Naive thymus-derived CD4-positive, alpha-beta T cell (primary cell): Measurements from ENCODE around the gene B3GALT5. TPM values are rescaled to one million over a fixed set of nuclear protein-coding genes. Genes with fewer than 3 reads are reported as not detected.

Experiments
- ATAC-seq: fragments of 150-1000 bp; cut with Tn5 transposase; 2 replicates; pipeline ENCODE4 v1.10.0; 2021; ENCODE audit warnings: mild to moderate bottlenecking, moderate library complexity
- CTCF ChIA-PET: fragments of 350-600 bp; sonication (Branson Sonifier 250); formaldehyde crosslinking; loops from one replicate; lab custom pipeline; 2021; ENCODE audit warnings: antibody characterized with exemption; lab: Charles Lee
- POLR2A ChIA-PET: fragments of 350-600 bp; sonication (Branson Sonifier 250); formaldehyde crosslinking; loops from one replicate; lab custom pipeline; 2021; ENCODE audit warnings: antibody characterized with exemption, inconsistent platforms; lab: Charles Lee
- DNase-seq, 9 donors: peaks; one replicate each; pipeline versions ENCODE4 v3.0.0 to v3.0.0-alpha.2; 2020 to 2022; ENCODE audit warnings: mixed read lengths in 1 of 9
- H3K27ac ChIP-seq: one replicate; pipeline ENCODE4 v1.7.0; 2013; ENCODE audit warnings: mild to moderate bottlenecking, low read depth, low read length, moderate library complexity
- H3K27me3 ChIP-seq, 2 donors: one replicate each; pipeline ENCODE4 v1.7.0; 2013; ENCODE audit warnings: low read length in 2 of 2, mild to moderate bottlenecking in 2 of 2, moderate library complexity in 2 of 2; ENCODE audit not compliant: control insufficient read depth in 2 of 2, insufficient read depth in 2 of 2
- H3K36me3 ChIP-seq, 3 experiments: 1 replicate in 2 of 3; 2 replicates in 1 of 3; pipeline ENCODE4 v1.7.0; 2013; ENCODE audit warnings: low read length in 3 of 3, mild to moderate bottlenecking in 3 of 3, moderate library complexity in 1 of 3; ENCODE audit not compliant: insufficient read depth in 3 of 3, control insufficient read depth in 2 of 3
- H3K4me1 ChIP-seq, 2 donors: one replicate each; pipeline ENCODE4 v1.7.0; 2013; ENCODE audit warnings: low read length in 2 of 2, mild to moderate bottlenecking in 2 of 2, moderate library complexity in 1 of 2; ENCODE audit not compliant: control insufficient read depth in 2 of 2, insufficient read depth in 2 of 2
- H3K4me3 ChIP-seq: 2 replicates; pipeline ENCODE4 v1.7.0; 2013; ENCODE audit warnings: mild to moderate bottlenecking, low read length
- H3K9me3 ChIP-seq, 3 experiments: 1 replicate in 2 of 3; 2 replicates in 1 of 3; pipeline ENCODE4 v1.7.0; 2013; ENCODE audit warnings: low read length in 3 of 3; ENCODE audit not compliant: control insufficient read depth in 2 of 3
- H3K27ac Mint-ChIP-seq, 9 donors: one replicate each; pipeline ENCODE4 v1.8.0; 2020 to 2022; ENCODE audit warnings: mixed read lengths in 9 of 9, mild to moderate bottlenecking in 8 of 9, moderate library complexity in 5 of 9, inconsistent platforms in 2 of 9
- H3K27me3 Mint-ChIP-seq, 5 donors: one replicate each; pipeline ENCODE4 v1.8.0; 2021 to 2022; ENCODE audit warnings: mixed read lengths in 5 of 5, mild to moderate bottlenecking in 1 of 5
- H3K36me3 Mint-ChIP-seq, 5 donors: one replicate each; pipeline ENCODE4 v1.8.0; 2020 to 2022; ENCODE audit warnings: mixed read lengths in 5 of 5, mild to moderate bottlenecking in 3 of 5, inconsistent platforms in 1 of 5
- H3K4me1 Mint-ChIP-seq, 7 donors: one replicate each; pipeline ENCODE4 v1.8.0; 2020 to 2022; ENCODE audit warnings: mixed read lengths in 7 of 7, mild to moderate bottlenecking in 3 of 7, inconsistent platforms in 1 of 7
- H3K4me3 Mint-ChIP-seq, 10 donors: one replicate each; pipeline ENCODE4 v1.8.0; 2020 to 2022; ENCODE audit warnings: mild to moderate bottlenecking in 10 of 10, mixed read lengths in 10 of 10, moderate library complexity in 6 of 10, inconsistent platforms in 2 of 10
- H3K9me3 Mint-ChIP-seq, 11 donors: one replicate each; pipeline ENCODE4 v1.8.0; 2020 to 2022; ENCODE audit warnings: mixed read lengths in 11 of 11, mild to moderate bottlenecking in 4 of 11, inconsistent platforms in 1 of 11, moderate library complexity in 1 of 11
- intact Hi-C, 2 donors: fragments of 100-400 bp; cut with micrococcal nuclease; formaldehyde crosslinking; loops; one replicate each; pipeline ENCODE4 v1.15.1; 2023
- polyA plus RNA-seq, 2 donors: library from polyadenylated mRNA; unstranded; fragments of 300-500 nt; fragmentation: Illumina TruSeq; gene quantifications; one replicate each; pipeline ENCODE4 v1.2.3, GENCODE V29; 2021
- total RNA-seq, 6 experiments: library from RNA in 5 of 6; stranded (reverse) in 5 of 6; gene quantifications; 1 replicate in 5 of 6; 2 replicates in 1 of 6; pipeline ENCODE4 v1.2.3 and lab custom pipeline; 2021 to 2026

The B3GALT5 gene
- total and polyA plus RNA-seq, 7 experiments from 2014 or later = not detected

DNA sequence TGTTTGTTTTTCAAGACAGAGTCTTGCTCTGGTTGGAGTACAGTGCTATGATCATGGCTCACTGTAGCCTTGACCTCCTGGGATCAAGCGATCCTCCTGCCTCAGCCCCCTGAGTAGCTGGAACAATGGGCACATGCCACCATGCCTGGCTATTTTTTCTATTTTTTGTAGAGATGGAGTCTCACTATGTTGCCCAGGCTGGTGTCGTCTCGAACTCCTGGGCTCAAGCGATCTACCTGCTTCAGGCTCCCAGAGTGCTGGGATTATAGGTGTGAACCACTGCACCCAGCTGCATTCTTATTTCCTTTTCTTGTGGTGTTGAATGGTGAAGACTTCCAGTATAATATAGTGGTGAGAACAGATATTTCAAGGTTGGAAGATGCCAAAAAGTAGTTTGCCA, 28.0 kb downstream of the B3GALT5 start:
- intact Hi-C loops = no loop called here
- Mint-ChIP-seq H3K27me3 (peaks cover 0 to 59% (median 29%) of the 10 kb centered on the region in 5 donors), H3K4me1 (no peaks in the 10 kb centered on the region), H3K4me3 (no peak overlapping the region), H3K36me3 (peaks cover 0 to 3% (median 0%) of the 10 kb centered on the region in 5 donors), H3K27ac (no peak overlapping the region), H3K9me3 (peaks cover 0 to 5% (median 0%) of the 10 kb centered on the region in 11 donors)
- ATAC-seq (no peak), DNase-seq (no peak)
- Histone ChIP-seq H3K4me3 (no peak overlapping the region), H3K27me3 (no peaks in the 10 kb centered on the region), H3K4me1 (no peaks in the 10 kb centered on the region), H3K27ac (no peak overlapping the region), H3K36me3 (no peaks in the 10 kb centered on the region), H3K9me3 (no peaks in the 10 kb centered on the region)
- CTCF ChIA-PET = no interaction called here
- POLR2A ChIA-PET = no interaction called here

GRCh38 chr21:39641827-39642450, 29.2 kb downstream of the B3GALT5 start:
- DNase-seq = no peak
- no peak overlapping the region for H3K4me3 Mint-ChIP-seq
- Histone ChIP-seq H3K27me3 (no peaks in the 10 kb centered on the region), H3K4me3 (no peak overlapping the region), H3K27ac (no peak overlapping the region), H3K9me3 (no peaks in the 10 kb centered on the region), H3K36me3 (no peaks in the 10 kb centered on the region), H3K4me1 (no peaks in the 10 kb centered on the region)
- no peak for ATAC-seq
- peaks cover 0 to 3% (median 0%) of the 10 kb centered on the region in 5 donors for H3K36me3 Mint-ChIP-seq
- no peak overlapping the region for H3K27ac Mint-ChIP-seq
- H3K27me3 Mint-ChIP-seq = peaks cover 0 to 56% (median 30%) of the 10 kb centered on the region in 5 donors
- CTCF ChIA-PET = no interaction called here
- H3K9me3 Mint-ChIP-seq = peaks cover 0 to 6% (median 2%) of the 10 kb centered on the region in 11 donors
- POLR2A ChIA-PET = no interaction called here
- H3K4me1 Mint-ChIP-seq = no peaks in the 10 kb centered on the region
- intact Hi-C loops = no loop called here

DNA sequence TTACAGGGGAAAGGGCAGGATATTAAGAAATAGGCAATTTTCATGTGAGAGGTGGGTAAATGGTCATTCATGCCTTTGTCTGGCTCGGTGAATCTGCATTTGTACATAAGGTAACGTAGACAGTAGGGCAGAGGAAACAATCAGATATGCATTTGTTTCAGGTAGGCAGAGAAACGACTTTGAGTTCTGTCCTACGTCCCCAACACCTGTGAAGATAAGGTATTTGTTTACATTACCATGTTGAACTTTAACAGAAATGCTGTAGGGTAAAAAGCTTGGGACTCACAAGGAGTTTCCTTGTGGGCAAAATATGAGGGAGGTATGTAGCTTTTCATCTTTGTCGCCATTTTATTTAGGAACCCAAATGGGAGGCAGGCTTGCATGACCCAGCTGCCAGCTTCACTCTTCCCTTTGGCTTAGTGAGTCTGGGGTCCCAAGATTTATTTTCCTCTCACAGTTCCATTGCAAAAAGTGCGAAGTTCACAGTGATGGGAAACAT, 31.4 kb downstream of the B3GALT5 start:
- DNase-seq = no peak
- H3K4me3 Mint-ChIP-seq = no peak overlapping the region
- CTCF ChIA-PET = no interaction called here
- no peaks in the 10 kb centered on the region for H3K9me3 ChIP-seq
- no peaks in the 10 kb centered on the region for H3K4me1 ChIP-seq
- H3K4me1 Mint-ChIP-seq = no peaks in the 10 kb centered on the region
- no peak overlapping the region for H3K27ac ChIP-seq
- no peaks in the 10 kb centered on the region for H3K36me3 ChIP-seq
- H3K36me3 Mint-ChIP-seq = no peaks in the 10 kb centered on the region
- peaks cover 0 to 53% (median 24%) of the 10 kb centered on the region in 5 donors for H3K27me3 Mint-ChIP-seq
- ATAC-seq = no peak
- H3K4me3 ChIP-seq = no peak overlapping the region
- H3K27ac Mint-ChIP-seq = no peak overlapping the region
- intact Hi-C loops = no loop called here
- no peaks in the 10 kb centered on the region for H3K27me3 ChIP-seq
- POLR2A ChIA-PET = no interaction called here
- peaks cover 0 to 6% (median 2%) of the 10 kb centered on the region in 11 donors for H3K9me3 Mint-ChIP-seq

DNA sequence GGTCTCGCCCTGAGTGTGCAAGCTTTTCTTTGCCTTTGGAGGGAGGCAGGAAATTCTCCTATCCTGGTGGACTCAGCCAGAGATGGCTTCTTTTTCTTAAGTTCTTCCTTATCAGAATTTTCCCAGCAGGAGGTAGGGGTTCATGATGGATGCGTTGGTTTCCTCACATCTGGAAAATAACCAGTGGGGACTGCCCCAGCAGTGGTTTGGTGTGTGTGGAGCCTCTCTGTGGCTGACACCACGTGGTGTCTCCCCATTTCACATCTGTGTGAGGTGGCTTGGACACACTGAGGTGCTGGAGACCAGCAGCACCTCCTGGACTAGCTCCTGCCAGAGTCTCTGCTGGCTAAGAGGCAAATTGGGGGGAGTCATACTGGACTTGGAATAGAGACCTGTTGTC, 32.6 kb downstream of the B3GALT5 start:
- H3K9me3 ChIP-seq = no peaks in the 10 kb centered on the region
- ATAC-seq = no peak
- Mint-ChIP-seq H3K4me1 (no peaks in the 10 kb centered on the region), H3K27me3 (peaks cover 0 to 54% (median 21%) of the 10 kb centered on the region in 5 donors), H3K27ac (no peak overlapping the region), H3K36me3 (no peaks in the 10 kb centered on the region), H3K9me3 (peaks cover 0 to 6% (median 3%) of the 10 kb centered on the region in 11 donors), H3K4me3 (no peak overlapping the region)
- no peaks in the 10 kb centered on the region for H3K27me3 ChIP-seq
- no peaks in the 10 kb centered on the region for H3K4me1 ChIP-seq
- H3K4me3 ChIP-seq = no peak overlapping the region
- no peaks in the 10 kb centered on the region for H3K36me3 ChIP-seq
- H3K27ac ChIP-seq = no peak overlapping the region
- intact Hi-C loops = no loop called here
- ChIA-PET POLR2A (no interaction called here), CTCF (no interaction called here)
- DNase-seq = no peak

DNA sequence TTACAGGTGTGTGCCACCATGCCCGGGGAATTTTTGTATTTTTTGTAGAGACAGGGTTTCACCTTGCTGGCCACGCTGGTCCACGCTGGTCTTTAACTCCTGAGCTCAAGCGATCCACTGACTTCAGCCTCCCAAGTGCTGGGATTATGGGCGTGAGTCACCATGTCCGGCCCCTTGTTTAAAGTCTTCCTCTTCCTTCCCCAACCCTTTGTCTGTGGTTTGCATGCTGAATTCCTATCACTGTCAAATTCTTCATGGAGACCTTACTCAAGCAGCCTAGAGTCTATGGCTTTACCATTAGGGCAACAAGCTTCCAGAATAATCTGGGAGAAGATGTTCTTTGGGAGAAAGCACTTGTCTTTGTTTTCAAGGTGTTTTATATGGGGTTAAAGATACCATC, 34.7 kb downstream of the B3GALT5 start:
- H3K27me3 ChIP-seq = no peaks in the 10 kb centered on the region
- no peak overlapping the region for H3K27ac ChIP-seq
- ChIA-PET POLR2A (no interaction called here), CTCF (no interaction called here)
- H3K36me3 ChIP-seq = no peaks in the 10 kb centered on the region
- no peak overlapping the region for H3K4me3 ChIP-seq
- H3K4me1 ChIP-seq = no peaks in the 10 kb centered on the region
- H3K36me3 Mint-ChIP-seq = peaks cover 0 to 5% (median 0%) of the 10 kb centered on the region in 5 donors
- H3K27me3 Mint-ChIP-seq = peaks cover 0 to 56% (median 13%) of the 10 kb centered on the region in 5 donors
- H3K9me3 Mint-ChIP-seq = peaks cover 0 to 16% (median 6%) of the 10 kb centered on the region in 11 donors
- no peak overlapping the region for H3K27ac Mint-ChIP-seq
- no peaks in the 10 kb centered on the region for H3K4me1 Mint-ChIP-seq
- no peak for DNase-seq
- no peak overlapping the region for H3K4me3 Mint-ChIP-seq
- intact Hi-C loops = no loop called here
- no peaks in the 10 kb centered on the region for H3K9me3 ChIP-seq
- ATAC-seq = no peak

GRCh38 chr21:39648879-39649278, 36.1 kb downstream of the B3GALT5 start:
- Histone ChIP-seq H3K4me3 (no peak overlapping the region), H3K9me3 (peaks cover 0 to 5% (median 0%) of the 10 kb centered on the region in 3 experiments), H3K36me3 (no peaks in the 10 kb centered on the region), H3K27me3 (no peaks in the 10 kb centered on the region), H3K4me1 (no peaks in the 10 kb centered on the region), H3K27ac (no peak overlapping the region)
- Mint-ChIP-seq H3K9me3 (peaks cover 2 to 28% (median 10%) of the 10 kb centered on the region in 11 donors), H3K4me1 (no peaks in the 10 kb centered on the region), H3K27me3 (peaks cover 0 to 49% (median 10%) of the 10 kb centered on the region in 5 donors), H3K27ac (no peak overlapping the region), H3K4me3 (no peak overlapping the region), H3K36me3 (peaks cover 0 to 5% (median 0%) of the 10 kb centered on the region in 5 donors)
- ChIA-PET CTCF (no interaction called here), POLR2A (no interaction called here)
- intact Hi-C loops = no loop called here
- DNase-seq = no peak
- ATAC-seq = no peak

GRCh38 chr21:39649526-39649925, 36.8 kb downstream of the B3GALT5 start:
- Mint-ChIP-seq H3K4me1 (no peaks in the 10 kb centered on the region), H3K4me3 (no peak overlapping the region), H3K36me3 (peaks cover 0 to 5% (median 0%) of the 10 kb centered on the region in 5 donors), H3K27ac (no peak overlapping the region), H3K27me3 (peaks cover 0 to 49% (median 5%) of the 10 kb centered on the region in 5 donors), H3K9me3 (peaks cover 2 to 34% (median 13%) of the 10 kb centered on the region in 11 donors)
- Histone ChIP-seq H3K36me3 (no peaks in the 10 kb centered on the region), H3K9me3 (peaks cover 0 to 5% (median 0%) of the 10 kb centered on the region in 3 experiments), H3K27me3 (no peaks in the 10 kb centered on the region), H3K4me3 (no peak overlapping the region), H3K4me1 (no peaks in the 10 kb centered on the region), H3K27ac (no peak overlapping the region)
- CTCF ChIA-PET = no interaction called here
- DNase-seq (no peak), ATAC-seq (no peak)
- POLR2A ChIA-PET = no interaction called here
- intact Hi-C loops = no loop called here
